ENCODE measurements around the gene OR5M3. TPM values are rescaled to one million over a fixed set of nuclear protein-coding genes. Genes with fewer than 3 reads are reported as not detected.

Gene OR5M3
- total RNA-seq: not detected

DNA sequence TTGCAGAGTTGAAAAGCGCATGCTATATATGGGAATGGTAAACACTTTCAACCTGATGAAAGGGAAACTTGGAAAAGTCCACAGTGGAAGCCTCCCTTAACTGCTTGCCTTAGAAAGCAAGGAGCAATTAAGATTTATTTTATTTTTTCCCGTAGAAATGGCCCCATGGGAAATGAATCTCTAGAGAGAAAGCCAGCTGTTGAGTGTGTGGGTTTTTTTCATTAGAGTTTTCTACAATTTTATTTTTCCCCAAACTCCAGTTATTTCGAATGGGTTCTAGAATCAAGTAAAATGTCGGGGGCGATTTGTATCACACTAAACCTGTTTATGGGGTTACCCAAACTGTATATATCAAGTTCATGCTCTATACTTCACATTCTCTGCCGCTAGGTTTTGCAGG lies at the start of gene OR5M3:
OR5M3 (minus strand) TSS at position 101 of the 400 bp plus-strand sequence. CDS start 2,855 bp downstream, outside the sequence.
- H3K27me3 ChIP-seq: no peaks in the 10 kb centered on the region
- DNase-seq (ENCODE audit: extremely low spot score): no peak
- intact Hi-C loops (cut with DNase I): no loop called here
- H3K9me3 ChIP-seq: no peaks in the 10 kb centered on the region
- H3K36me3 ChIP-seq: no peaks in the 10 kb centered on the region
- no peak within 1 kb of the TSS for H3K4me3 ChIP-seq
- no peaks in the 10 kb centered on the region for H3K4me1 ChIP-seq
- TF ChIP-seq POLR2AphosphoS5 (IDR thresholded peaks at IDR 0.05): no peak
- TF ChIP-seq, protein P1, sequence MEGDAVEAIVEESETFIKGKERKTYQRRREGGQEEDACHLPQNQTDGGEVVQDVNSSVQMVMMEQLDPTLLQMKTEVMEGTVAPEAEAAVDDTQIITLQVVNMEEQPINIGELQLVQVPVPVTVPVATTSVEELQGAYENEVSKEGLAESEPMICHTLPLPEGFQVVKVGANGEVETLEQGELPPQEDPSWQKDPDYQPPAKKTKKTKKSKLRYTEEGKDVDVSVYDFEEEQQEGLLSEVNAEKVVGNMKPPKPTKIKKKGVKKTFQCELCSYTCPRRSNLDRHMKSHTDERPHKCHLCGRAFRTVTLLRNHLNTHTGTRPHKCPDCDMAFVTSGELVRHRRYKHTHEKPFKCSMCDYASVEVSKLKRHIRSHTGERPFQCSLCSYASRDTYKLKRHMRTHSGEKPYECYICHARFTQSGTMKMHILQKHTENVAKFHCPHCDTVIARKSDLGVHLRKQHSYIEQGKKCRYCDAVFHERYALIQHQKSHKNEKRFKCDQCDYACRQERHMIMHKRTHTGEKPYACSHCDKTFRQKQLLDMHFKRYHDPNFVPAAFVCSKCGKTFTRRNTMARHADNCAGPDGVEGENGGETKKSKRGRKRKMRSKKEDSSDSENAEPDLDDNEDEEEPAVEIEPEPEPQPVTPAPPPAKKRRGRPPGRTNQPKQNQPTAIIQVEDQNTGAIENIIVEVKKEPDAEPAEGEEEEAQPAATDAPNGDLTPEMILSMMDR (IDR thresholded peaks at IDR 0.05): no peak
- no peak for TF ChIP-seq POLR2A (IDR thresholded peaks at IDR 0.05; ENCODE audit: low read depth)
- no peak for TF ChIP-seq EP300 (IDR thresholded peaks at IDR 0.05)
- no peak within 1 kb of the TSS for H3K27ac ChIP-seq (replicated peaks in 1 of 4)
- 81% methylated on average over 6 of the region's 6 CpGs for WGBS

DNA sequence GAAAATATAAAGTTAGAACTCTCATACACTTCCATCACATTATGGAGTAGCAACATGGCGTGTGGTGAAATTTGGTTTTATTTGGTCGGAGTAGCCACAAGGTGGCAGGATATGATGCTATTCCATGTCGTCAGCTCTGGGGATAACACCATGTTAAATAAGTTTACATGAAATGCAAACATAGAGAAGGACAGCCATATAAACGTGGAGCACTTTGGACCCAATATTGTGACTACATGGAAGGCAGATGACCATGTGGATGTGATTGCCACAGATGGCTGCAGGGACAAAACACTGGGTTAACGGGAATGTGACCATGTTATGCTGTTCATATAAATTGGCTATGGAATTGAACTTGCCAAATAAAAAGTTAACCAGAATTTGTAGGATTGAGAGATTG lies 48.9 kb upstream of the OR5M3 start:
- Histone ChIP-seq H3K36me3 (no peaks in the 10 kb centered on the region), H3K27ac (replicated peaks in 1 of 4) (no peak overlapping the region), H3K27me3 (no peaks in the 10 kb centered on the region), H3K4me3 (no peak overlapping the region), H3K4me1 (no peaks in the 10 kb centered on the region), H3K9me3 (no peaks in the 10 kb centered on the region)
- DNase-seq (ENCODE audit: extremely low spot score): no peak
- WGBS: 66% methylated on average over 5 of the region's 5 CpGs
- intact Hi-C loops (cut with DNase I): no loop called here
- TF ChIP-seq, protein P1 (IDR thresholded peaks at IDR 0.05): no peak
- TF ChIP-seq POLR2AphosphoS5 (IDR thresholded peaks at IDR 0.05): no peak
- TF ChIP-seq POLR2A (IDR thresholded peaks at IDR 0.05; ENCODE audit: low read depth): no peak
- no peak for TF ChIP-seq EP300 (IDR thresholded peaks at IDR 0.05)

DNA sequence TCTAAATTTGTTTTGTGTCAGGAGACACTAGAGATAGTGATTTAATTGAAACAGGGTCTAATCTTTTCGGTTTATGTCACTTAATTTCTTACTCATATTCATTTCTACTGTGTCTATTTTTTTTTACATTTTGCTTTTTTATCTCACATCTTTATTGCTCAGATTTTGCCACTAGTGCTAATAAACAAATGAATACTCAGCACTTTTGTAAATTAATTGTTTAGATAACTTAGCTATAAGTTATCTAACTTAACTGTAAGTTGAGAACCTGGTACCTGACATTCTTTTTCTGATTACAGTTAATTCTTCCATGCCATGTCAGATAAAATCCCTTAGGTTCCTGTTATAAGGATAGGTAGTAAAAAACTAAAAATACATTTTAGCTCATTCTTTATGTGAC lies 40.1 kb upstream of the OR5M3 start:
- WGBS: 76% methylated on average over 1 of the region's 1 CpG
- Histone ChIP-seq H3K4me3 (no peak overlapping the region), H3K4me1 (no peaks in the 10 kb centered on the region), H3K27ac (replicated peaks in 1 of 4) (no peak overlapping the region), H3K9me3 (no peaks in the 10 kb centered on the region), H3K27me3 (no peaks in the 10 kb centered on the region), H3K36me3 (no peaks in the 10 kb centered on the region)
- intact Hi-C loops (cut with DNase I): no loop called here
- TF ChIP-seq EP300 (IDR thresholded peaks at IDR 0.05) (no peak), POLR2AphosphoS5 (IDR thresholded peaks at IDR 0.05) (no peak), POLR2A (IDR thresholded peaks at IDR 0.05; ENCODE audit: low read depth) (no peak)
- TF ChIP-seq, protein P1 (IDR thresholded peaks at IDR 0.05): no peak
- no peak for DNase-seq (ENCODE audit: extremely low spot score)

DNA sequence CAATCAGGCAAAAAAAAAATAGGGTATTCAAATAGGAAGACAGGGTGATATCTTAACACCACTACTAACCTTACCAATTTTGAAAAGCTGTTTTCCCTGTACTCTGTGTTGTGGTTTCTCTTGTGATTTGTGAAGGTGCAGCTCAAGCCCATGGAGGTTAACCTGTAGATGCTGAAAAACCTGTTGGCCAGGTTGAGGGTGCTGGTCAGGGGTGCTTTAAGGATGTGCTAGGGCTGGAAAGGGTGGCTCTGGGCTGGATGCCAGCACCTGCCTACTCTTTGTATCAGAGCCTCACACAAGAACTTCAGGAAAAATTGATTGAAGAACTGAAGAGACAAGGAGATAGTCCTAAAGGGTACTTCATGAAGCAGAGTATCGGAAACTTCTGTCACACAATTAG lies 36.3 kb upstream of the OR5M3 start:
- no peak overlapping the region for H3K4me3 ChIP-seq
- no peaks in the 10 kb centered on the region for H3K36me3 ChIP-seq
- no peaks in the 10 kb centered on the region for H3K9me3 ChIP-seq
- no peak overlapping the region for H3K27ac ChIP-seq (replicated peaks in 1 of 4)
- WGBS: 96% methylated on average over 1 of the region's 1 CpG
- DNase-seq (ENCODE audit: extremely low spot score): no peak
- TF ChIP-seq EP300 (IDR thresholded peaks at IDR 0.05) (no peak), POLR2A (IDR thresholded peaks at IDR 0.05; ENCODE audit: low read depth) (no peak), POLR2AphosphoS5 (IDR thresholded peaks at IDR 0.05) (no peak)
- TF ChIP-seq, protein P1 (IDR thresholded peaks at IDR 0.05): no peak
- no peaks in the 10 kb centered on the region for H3K27me3 ChIP-seq
- H3K4me1 ChIP-seq: no peaks in the 10 kb centered on the region
- intact Hi-C loops (cut with DNase I): no loop called here

DNA sequence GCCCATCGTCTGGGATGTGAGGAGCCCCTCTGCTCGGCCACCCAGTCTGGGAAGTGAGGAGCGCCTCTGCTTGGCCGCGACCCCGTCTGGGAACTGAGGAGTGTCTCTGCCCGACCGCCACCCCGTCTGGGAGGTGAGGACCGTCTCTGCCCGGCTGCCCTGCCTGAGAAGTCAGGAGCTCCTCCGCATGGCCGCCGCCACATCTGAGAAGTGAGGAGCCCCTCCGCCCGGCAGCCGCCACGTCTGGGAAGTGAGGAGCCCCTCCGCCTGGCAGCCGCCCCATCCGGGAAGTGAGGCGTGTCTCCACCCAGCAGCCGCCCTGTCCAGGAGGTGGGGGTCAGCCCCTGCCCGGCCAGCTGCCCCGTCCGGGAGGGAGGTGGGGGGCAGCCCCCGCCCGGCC lies 23.9 kb upstream of the OR5M3 start:
- DNase-seq (ENCODE audit: extremely low spot score): no peak
- Histone ChIP-seq H3K9me3 (peaks cover 0 to 7% (median 0%) of the 10 kb centered on the region in 4 donors), H3K27me3 (no peaks in the 10 kb centered on the region), H3K36me3 (no peaks in the 10 kb centered on the region), H3K27ac (replicated peaks in 1 of 4) (no peak overlapping the region), H3K4me3 (no peak overlapping the region), H3K4me1 (no peaks in the 10 kb centered on the region)
- intact Hi-C loops (cut with DNase I): no loop called here
- TF ChIP-seq POLR2A (IDR thresholded peaks at IDR 0.05; ENCODE audit: low read depth): no peak
- no peak for TF ChIP-seq POLR2AphosphoS5 (IDR thresholded peaks at IDR 0.05)
- TF ChIP-seq, protein P1 (IDR thresholded peaks at IDR 0.05): no peak
- TF ChIP-seq EP300 (IDR thresholded peaks at IDR 0.05): no peak
- WGBS: 67% methylated on average over 2 of the region's 28 CpGs
